H1 (cell line): ENCODE data around the gene ANO9. TPM values are rescaled to one million over a fixed set of nuclear protein-coding genes. Genes with fewer than 3 reads are reported as not detected.

Source experiments
- EZH2 ChIP-seq: fragments of 200-600 bp; sonication (generic); IDR thresholded peaks from 2 replicates; pipeline ENCODE4 v1.7.1; 2012; ENCODE audit warnings: low read depth, mild to moderate bottlenecking, moderate library complexity, low read length, inconsistent platforms; ENCODE audit not compliant: severe bottlenecking
- SAP30 ChIP-seq: fragments of 300-600 bp; sonication (generic); IDR thresholded peaks from 2 replicates; pipeline ENCODE4 v1.7.1; 2012; ENCODE audit warnings: low read length, moderate library complexity, mild to moderate bottlenecking, inconsistent platforms; ENCODE audit not compliant: insufficient read depth, insufficient replicate concordance
- SIN3A ChIP-seq, 2 experiments: IDR thresholded peaks in 1 of 2; conservative IDR thresholded peaks in 1 of 2; 2 replicates each; pipeline ENCODE4 v1.6.1; 2011 to 2012; ENCODE audit warnings: low read length in 2 of 2, improper control_type of control experiment in 1 of 2, low read depth in 1 of 2, mild to moderate bottlenecking in 1 of 2
- SIX5 ChIP-seq: IDR thresholded peaks from 2 replicates; pipeline ENCODE4 v1.6.1; 2011; ENCODE audit warnings: mild to moderate bottlenecking, low read depth, low read length
- polyA plus RNA-seq, 7 experiments: library from polyadenylated mRNA; depleted of rRNA in 3 of 7; stranded (reverse) in 5 of 7; unstranded in 2 of 7; fragments of >200 nt in 5 of 7; fragments of 200-250 nt in 2 of 7; gene quantifications; 1 replicate in 5 of 7; 2 replicates in 1 of 7; 4 replicates in 1 of 7; pipeline versions ENCODE4 v1.2.1 to v1.2.3, GENCODE V29; 2011 to 2013; ENCODE audit warnings: missing spikeins in 2 of 7, mixed read lengths in 2 of 7
- total RNA-seq: library from RNA; stranded (reverse); fragmentation: NEBNext Ultra II Directional; extraction: Animal tissue kit (Norgen Biotek cat#: 25700); gene quantifications from 2 replicates; pipeline ENCODE4 v1.2.1, GENCODE V29; 2021

ANO9 gene
- total and polyA plus RNA-seq, 2 of the 8 experiments (the other 6 are each of a cell fraction or from before 2014, with no cell fraction given): 20.0 to 20.7 TPM

- TF ChIP-seq SIX5: no peak
- TF ChIP-seq SIN3A (conservative IDR thresholded peaks at IDR 0.05 in 1 of 2, IDR thresholded peaks at IDR 0.05 in 1 of 2; ENCODE audit: low read depth in 1 of 2, low read length in 2 of 2): no peak
- no peak for TF ChIP-seq EZH2
- TF ChIP-seq SAP30: no peak
These were observed 22.5 kb upstream of the ANO9 start (continued) for GRCh38 chr11:464316-464715.
